Stomach (tissue), 4 donors: ENCODE data around the gene DDR1.

ENCODE experiments used
- CTCF ChIP-seq, 7 experiments: fragments of 450-650 bp in 4 of 7; fragments of 200-600 bp in 3 of 7; sonication (generic) in 3 of 7; IDR thresholded peaks; one replicate each; pipeline ENCODE4 v1.5.1; 2016 to 2019; ENCODE audit warnings: antibody characterized with exemption in 7 of 7, control low read depth in 2 of 7, mild to moderate bottlenecking in 1 of 7
- POLR2A ChIP-seq, 4 donors: fragments of 450-650 bp; IDR thresholded peaks; one replicate each; pipeline ENCODE4 v1.6.1; 2016; ENCODE audit warnings: antibody characterized with exemption in 4 of 4, control low read depth in 2 of 4, mild to moderate bottlenecking in 1 of 4, moderate library complexity in 1 of 4

- no peak for TF ChIP-seq POLR2A (IDR thresholded peaks at IDR 0.05)
- TF ChIP-seq CTCF (IDR thresholded peaks at IDR 0.05): no peak
Measured at GRCh38 chr6:30836957-30837356, 47.4 kb upstream of the DDR1 start.
